Measurements from ENCODE around the gene NAT10.

NAT10 gene

DNA sequence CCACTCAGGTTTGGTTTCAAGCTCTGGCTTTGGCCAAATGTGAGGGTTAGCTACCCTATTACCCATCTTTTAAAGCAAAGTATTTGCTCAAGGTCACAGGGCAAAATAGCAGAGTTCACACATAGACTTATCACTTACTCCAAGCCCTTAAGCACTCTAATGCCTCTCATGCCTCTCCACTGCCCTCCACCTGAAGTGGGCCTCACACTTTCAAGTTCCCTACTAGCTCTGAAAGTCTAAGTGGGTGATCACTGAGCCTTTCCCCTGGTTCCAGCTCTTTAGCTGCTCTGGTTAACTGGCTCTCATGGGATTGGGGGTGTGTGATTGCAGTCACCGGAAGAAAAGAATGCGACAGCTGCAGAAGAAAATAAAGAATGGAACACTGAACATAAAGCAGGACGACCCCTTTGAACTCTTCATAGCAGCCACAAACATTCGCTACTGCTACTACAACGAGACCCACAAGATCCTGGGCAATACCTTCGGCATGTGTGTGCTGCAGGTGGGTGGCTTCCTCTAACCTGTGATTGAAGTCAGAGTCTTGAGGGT lies 6.4 kb downstream of the NAT10 start:
- DNase-seq = no peak

DNA sequence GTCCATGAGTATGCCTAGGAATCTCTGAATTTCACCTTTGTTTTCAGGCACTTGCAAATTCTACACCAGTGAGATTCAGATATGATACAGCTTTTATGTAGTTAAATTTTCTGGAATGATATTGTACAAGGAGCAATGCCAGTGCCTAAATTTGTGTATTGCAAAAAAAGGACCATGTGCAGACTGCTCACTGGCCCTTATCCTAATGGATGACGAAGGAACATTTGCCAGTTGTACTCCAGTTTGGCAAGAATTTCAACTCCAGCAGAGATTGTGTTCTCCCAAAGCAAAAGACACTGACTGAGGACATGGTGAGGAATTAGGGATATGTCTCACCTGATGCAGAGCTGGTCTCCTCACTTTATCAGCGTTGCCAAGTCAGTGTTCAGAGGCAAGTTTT lies 8.6 kb downstream of the NAT10 start:
- no peak for DNase-seq

DNA sequence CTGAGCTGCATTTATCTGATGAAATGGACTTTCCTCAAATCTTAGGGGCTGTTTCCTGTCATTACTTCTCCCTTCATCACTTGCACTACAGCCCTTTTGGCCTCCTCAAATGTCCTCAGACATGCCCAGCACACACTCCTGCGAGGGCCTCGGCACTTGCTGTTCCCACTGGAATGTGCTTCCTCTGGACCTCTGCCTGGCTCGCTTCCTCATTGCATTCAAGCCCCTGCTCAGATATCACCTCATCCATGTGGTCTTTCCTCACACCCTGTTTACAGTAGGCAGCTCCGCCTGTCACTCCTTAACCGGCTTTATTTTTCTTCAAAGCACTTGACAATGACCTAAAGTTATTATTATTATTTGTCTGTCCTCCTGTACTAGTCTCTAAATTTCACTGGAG lies 9.0 kb downstream of the NAT10 start:
- DNase-seq = no peak

DNA sequence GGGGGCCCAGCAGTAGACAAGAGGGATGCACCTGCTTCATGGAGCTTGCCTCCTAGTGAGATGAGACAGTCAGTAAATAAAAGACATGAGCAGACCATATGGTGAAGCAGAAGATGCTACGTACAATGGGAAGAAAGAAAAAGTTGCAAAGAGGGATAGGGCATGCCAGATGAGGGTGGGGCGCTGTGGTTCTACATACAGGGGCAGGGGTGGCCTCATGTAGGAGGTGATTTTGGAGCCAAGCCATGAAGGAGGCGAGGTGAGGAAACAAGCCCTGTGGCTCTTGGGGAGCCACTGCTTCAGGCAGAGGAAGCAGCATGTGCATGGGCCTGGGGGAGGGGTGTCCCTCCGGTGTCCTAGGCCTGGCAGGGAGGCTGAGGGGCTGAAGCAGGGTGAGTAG lies 15.2 kb downstream of the NAT10 start:
- DNase-seq = no peak

DNA sequence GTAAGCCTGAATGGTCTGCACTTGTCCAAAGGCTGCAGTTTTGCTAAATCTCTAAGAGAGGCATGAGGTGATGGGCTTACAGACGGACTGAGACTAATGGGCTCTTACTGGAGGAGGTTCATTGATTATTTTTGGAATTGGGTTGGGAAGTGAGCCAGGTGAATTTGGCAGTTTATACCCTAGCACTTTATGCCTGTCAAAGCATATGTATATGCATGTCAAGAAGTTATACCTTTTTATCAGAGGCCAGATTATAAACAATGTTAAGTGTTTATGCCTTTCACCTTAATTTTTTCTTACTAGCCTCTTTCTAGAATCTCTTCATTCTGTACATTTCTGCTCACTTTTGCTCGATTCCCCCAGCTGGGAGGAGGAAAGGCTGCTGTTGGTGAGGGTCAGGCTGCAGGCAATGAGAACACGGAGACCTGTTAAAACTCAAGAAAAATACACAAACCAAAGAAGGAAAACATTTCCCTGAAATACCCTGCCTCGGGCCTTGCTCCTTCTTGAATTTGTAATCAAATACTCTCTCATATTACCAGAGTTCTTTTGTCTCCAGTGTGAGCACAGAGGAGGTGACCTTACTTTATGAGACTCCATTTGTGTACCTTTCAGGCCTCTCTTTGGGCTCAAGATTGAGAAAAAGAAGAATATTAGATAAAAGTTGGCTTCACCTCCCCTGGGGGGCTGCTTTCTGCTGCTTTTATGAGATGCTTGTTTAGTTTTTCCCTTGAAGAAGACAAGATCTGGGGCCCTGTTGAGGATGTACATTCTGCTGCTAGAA lies 19.6 kb downstream of the NAT10 start:
- DNase-seq = no peak

DNA sequence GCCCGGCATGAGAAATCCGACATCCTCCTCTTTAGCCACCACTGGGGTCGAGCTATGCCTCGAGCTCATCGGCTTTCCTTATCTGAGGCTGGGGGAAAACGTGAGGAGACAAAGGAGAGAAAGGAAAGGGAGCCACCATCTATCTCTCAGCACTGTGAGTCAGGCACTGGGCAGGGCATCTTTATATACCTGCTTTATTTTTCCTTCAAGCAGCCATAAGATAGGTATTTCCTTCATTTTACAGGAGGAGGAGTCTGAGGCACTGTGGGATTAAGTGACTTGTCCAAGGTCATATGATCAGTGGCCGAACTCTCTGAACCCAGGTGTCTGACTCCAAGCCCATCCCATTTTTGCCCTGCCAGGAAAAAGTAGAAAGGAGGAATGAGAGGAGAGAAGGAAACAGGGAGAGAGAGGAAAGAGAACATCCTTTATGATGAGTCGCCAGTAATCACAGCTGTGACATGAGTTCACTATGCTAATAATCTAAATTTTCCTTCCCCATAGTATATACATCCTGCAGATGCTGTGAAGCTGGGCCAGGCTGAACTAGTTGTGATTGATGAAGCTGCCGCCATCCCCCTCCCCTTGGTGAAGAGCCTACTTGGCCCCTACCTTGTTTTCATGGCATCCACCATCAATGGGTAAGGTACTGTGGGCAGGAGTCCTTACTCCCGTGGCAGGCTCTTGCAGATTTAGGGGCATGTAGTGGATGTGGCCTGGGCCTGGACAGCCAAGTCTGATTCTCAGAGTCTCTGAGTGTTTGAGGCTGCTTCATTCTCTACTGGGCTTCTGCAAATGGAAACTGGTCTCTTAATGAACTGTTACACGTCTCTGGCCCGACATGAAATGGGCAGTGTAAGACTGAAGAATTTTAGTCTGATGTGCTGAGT lies 21.8 kb downstream of the NAT10 start:
- no peak for DNase-seq

DNA sequence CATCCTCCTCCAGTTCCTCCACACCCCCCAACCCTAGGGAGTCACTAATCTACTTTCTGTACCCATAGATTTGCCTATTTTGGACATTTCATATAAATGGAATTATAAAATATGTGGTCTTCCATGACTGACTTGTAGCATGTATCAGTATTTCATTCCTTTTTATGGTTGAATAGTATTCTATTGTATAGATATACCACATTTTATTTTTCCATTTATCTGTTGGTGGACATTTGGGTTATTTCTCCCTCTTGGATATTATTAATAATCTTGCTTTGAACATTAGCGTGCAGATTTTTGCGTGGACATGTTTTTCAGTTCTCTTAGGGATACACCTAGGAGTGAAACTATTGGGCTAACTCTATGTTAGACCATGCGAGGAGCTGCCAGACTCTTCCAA lies 23.4 kb downstream of the NAT10 start:
- DNase-seq = no peak

DNA sequence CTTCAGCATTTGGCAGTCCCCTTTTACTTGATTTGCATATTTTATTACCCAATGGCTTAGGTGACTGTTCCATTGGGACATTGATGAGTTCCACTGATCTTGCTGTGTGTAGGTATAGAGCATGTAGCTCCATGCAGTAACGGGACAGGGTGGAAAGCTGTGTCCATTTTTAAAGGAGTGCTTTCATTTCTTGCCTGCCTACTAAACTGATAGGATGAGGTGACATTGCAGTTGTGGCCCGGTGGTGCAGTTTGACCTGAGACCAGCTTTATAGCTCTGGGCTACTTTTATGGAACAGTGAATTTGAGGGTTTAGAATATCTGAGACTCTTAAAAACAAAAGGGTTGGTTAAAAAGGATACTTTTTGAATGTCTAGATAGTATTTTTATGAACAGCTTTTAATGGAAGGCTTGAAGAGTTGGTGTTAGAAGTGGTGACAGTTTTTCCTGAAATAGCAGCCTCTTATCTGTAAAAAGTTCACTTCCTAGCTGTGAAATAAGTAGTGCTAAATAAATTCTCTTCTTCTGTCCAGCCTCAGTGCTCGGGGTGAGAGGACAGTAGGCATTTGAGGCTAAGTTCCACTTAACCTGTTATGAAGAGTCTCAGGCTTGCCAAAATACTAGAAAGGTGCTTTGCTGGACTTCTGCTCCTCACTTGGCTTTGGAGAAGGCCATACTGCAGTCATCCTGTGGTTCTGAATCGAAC lies 27.0 kb downstream of the NAT10 start:
- no peak for DNase-seq

DNA sequence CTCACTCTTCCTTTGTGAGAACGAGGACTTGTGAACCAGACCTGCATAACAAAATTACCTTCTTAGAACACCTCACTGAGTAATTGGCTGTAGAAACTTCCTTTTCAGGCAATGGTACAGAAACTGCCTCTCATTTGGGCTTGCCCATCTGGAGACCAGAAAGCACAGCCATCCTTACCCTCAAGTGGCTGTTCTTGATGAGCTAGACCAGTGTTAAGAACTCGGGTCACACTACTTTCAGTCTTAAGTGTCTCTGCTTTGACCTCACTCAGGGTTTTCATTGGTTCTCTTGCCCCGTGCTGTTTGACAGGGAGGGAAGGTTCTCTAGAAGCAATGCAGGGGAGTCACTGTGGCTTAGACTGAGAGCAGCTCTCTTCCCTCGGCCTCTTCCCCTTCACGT lies 29.3 kb downstream of the NAT10 start:
- DNase-seq = no peak

DNA sequence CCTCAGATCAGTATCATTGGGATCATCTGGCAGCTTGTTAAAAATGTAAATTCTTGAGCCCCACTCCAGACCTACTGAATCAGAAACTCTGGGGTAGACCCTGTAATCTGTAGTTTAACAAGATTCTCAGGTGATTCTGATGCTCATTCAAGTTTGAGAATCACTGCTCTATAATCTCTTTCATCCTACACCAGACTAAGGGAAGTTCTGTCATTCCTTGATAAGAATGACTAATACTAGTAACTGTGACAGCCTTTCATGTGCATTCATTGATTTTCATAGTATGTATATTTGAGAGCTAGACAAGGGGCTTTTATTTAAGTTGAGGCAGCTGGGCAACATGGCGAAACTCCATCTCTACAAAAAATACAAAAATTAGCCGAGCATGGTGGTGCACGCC lies 30.0 kb downstream of the NAT10 start:
- DNase-seq = no peak

DNA sequence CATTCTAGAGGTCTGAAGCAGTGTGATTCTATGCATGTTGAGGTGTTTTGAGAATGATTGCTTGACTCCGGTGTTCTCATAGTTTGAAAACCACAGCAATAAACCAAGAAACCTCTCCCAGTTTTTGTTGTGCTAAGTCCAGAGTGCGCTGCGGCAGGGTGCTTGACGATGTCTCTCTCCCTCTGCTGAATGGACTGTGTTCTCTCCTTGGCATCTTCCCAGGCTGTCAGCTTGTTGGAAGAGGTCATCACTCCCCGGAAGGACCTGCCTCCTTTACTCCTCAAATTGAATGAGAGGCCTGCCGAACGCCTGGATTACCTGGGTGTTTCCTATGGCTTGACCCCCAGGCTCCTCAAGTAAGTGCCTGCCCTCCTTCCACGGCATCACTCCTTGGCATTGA lies 31.0 kb downstream of the NAT10 start:
- no peak for DNase-seq

DNA sequence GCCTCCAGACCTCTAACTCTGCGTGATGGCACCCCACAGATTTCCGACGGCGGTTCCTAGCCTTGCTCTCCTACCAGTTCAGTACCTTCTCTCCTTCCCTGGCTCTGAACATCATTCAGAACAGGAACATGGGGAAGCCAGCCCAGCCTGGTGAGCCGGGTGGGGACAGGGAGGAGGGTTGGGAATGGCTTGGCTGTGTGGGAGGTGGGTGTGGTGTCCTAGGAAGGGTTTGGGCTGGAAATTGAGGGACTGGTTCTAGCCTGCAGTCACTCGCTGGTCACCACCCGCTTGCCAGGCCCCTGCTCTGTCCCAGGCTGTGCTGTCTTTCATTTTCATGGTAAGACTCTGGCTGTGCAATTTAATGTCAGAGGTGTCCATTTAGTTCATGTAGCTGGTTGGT lies 33.9 kb downstream of the NAT10 start:
- no peak for DNase-seq

DNA sequence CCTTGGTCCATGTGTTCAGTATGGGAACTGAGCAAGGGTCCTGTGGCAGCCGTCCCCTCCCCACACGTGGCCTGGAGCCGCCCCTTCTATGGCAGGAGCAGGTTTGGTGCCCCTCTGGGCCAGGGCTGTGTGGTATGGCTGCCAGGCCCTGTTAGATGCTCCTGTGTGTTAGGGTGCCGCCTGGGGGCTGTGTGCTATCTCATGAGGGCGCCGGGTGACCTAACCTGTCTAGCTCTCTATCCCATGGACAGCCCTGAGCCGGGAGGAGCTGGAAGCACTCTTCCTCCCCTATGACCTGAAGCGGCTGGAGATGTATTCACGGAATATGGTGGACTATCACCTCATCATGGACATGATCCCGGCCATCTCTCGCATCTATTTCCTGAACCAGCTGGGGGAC lies 34.7 kb downstream of the NAT10 start:
- no peak for DNase-seq

DNA sequence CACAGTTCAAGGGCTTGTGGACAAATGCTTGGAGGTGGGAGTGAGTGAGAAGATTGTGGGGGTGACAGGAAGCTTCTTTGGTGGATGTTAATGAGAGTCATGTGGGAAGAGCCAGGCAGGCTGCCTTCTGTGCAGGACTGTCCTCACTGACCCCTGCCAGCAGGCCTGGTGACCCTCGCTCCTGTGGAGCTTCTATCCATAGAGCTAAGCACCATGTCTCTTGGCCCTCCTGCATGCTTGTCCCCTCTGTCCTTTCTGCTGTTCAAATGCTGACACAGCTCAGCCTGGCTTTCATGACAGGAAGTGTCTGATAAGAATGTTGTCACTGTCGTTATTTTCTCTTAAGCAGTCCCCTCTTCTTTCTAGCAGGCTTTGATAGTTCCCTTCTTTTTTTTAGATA lies 37.6 kb downstream of the NAT10 start:
- no peak for DNase-seq

DNA sequence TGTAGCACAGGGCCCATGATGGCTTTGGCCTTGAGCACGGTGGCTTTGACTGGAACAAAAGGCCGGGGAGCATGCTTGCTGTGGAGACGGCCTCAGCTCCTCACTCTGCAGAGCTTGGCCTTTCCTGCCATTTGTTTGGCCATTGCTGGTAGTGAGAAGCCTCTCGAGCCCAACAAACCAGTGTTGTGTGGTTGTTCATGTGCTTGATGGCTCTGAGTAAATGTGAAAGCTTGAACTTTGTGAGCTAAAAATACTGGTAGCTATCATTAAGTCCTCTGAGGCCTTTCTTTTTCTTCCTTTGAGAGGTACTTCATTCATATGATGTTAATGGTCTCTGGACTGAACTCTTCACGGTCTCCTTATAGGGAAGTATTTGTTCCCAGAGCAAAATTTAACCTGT lies 39.6 kb downstream of the NAT10 start:
- DNase-seq = no peak

DNA sequence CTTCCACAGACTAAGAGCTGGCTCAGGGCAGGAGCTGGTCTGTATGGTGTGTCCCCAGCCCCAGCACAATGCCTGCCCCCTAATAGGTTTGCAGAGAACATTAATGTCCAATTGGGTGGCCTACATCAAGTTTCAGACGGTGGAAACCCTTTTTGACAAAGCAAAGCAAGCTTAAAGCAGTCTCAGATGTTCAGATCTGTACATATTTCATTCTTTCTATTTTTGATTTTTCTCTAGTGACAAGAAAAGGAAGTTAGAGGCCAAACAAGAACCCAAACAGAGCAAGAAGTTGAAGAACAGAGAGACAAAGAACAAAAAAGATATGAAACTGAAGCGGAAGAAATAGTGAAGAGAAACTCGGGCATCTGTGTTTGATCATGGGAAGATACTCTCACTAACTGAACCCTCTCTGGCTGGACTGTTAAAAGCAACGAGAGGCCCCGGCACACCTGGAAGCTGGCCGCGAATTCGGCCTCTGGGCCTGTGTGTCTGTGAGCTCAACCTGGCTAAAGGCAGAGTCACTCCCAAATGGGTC lies 40.5 kb downstream of the NAT10 start:
- no peak for DNase-seq

DNA sequence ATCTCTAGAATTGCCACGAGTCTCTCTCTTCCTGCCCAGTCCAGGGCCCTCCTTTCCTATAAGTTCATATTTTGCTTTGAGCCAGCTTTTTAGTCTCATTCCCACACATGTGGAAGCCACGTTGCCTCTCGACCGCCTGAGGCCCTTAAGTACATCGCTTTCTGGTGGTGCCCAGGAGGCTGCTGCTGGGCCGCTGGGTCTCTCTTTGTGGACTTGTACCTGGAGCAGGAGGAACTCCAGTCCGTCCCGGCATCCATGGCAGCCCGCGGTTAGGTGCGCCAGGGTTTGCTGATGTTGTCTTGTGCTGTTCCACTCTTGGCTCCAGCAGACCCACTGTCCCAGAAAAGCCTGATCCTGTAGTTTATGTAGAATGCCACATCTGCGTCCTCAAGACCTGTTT lies 41.0 kb downstream of the NAT10 start:
- no peak for DNase-seq

DNA sequence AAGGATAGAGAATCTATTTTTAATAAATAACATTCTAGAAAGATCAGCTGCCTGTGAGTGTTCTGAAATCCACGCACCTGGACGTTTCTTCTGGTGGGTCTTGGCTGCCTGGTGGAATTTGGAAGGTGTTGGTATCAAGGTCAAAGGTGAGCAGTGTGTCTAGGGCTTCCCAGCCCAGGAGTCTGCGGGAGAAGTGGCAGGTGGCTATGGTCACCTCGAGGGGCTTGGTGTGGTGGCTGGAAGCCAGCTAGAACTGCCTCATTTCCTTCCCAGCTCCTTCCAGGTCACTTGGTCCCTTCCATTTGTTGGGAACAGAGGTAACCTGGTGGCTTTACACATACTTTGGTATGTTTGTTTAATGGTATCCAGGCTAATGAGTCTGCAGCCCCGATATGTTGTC lies 41.4 kb downstream of the NAT10 start:
- no peak for DNase-seq

DNA sequence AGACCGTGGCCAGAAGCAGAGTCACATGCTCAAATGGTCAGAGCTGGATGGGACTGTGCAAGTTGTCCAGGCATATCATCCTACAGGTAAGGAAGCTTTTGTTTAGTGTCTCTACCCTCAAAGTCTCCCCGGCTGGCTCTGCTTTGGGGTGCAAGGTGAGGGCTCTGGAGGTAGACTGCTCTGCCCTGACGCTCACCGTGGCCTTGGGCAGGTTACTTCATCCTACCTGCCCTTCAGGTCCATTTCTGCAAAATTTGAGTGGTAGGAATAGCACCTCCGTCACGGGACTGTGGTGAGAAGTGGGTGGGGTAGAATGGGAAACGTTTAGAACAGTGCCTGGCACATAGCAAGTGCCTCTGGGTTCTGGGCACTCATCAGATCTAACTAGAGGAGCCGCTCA lies 42.2 kb downstream of the NAT10 start:
- no peak for DNase-seq

DNA sequence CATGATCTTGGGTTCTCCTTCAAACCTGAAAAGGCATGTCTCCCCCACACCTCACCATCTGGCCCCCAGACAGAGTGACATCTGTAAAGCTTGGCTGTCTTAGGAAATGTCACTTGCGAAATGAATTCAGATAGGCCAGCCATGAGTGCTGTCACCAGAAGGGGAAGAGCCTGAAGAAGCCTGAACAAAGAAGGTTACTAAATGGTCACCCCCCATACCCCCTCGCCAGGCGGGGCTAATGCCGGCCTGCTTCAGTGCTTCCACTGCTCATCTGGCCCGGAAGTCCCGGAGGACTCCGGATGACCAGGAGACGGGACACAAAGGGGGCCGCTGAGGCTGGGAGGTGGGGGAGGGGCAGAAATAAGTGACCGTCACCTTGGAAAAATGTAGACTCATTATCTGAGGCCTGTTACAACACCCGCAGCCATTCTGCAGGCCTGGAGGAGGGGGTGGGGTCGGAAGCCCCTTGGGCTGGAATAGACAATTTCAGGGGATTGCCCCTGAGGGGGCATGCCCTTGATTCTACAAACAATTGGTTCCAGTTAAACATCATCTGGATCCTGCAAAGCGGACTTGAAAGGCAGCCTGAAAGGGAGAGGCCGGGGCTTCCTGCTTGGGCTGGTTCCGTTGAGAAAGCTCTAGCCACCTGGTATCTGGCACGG lies 43.2 kb downstream of the NAT10 start:
- DNase-seq = no peak

DNA sequence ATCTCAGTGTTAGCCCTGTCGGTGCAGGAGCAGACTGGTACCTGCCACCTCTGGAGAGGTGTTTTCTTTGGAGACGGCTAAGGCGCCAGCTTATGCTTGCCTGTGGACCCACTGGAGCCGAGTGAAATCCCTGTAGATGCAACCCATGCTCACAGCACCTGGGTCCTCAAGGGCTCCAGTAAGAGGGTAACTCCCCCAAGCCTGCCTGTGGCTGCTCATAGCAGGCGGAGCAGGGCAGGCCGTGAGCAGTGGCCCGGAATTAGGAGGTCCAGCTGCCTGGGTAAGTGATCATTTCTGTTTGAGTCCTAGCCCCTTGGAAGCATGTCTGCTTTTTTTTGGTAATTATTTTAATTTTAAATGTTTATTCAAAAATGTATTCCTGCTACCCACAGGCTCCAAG lies 43.8 kb downstream of the NAT10 start:
- no peak for DNase-seq

DNA sequence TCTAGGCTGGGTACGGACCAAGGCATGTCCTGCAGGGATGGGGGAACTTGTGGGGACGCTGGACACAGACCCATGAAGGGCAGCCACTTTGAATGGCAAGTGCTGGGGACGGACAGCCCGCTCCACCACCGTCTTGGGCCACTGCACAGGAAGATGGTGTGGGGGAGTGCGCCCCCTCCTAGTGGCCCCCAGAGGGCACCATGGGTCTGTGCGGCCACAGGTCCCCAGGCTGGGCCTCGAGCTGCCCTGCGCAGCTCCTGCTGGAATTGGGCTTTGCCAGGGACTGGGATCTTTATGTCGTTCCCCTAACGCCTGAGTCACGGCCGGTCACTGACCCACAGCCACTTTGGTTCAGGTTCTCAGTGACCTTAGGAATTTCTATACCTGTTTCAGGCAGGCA lies 44.4 kb downstream of the NAT10 start:
- DNase-seq = no peak
